Liver (tissue), 3 donors: Measurements from ENCODE around the gene DYNC1LI2.

Experiments used
- TF ChIP-seq, protein P1 (sequence below): fragments of 150-350 bp; IDR thresholded peaks from 2 replicates; pipeline ENCODE4 v1.5.1; 2017; ENCODE audit warnings: improper control_type of control experiment, low read depth, low read length; ENCODE audit not compliant: missing input control
- TF ChIP-seq, protein P2 (sequence below): IDR thresholded peaks from 2 replicates; pipeline ENCODE4 v1.6.1; 2016; ENCODE audit warnings: antibody characterized with exemption
- donor health status: healthy.
- donor health status: healthy.

DNA sequence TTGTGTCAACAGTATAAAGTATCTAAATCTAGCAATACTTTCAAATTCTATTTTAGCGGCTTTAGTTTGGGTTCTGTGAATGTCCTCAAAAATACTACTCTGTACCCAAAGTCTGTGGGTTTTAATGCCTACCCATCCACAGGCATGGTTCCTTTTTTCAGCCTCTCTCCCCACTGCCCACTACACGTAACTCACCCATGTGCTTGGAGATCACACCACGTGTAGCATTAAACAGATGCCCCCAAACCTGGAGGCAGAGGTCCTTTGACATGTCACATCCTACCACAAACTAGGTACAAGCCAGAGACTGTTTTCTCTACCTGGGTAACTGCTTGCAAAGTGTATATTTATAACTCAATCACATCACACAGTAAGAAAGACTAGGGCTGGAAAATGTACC, 5.4 kb downstream of the DYNC1LI2 start:
- TF ChIP-seq, protein P1, sequence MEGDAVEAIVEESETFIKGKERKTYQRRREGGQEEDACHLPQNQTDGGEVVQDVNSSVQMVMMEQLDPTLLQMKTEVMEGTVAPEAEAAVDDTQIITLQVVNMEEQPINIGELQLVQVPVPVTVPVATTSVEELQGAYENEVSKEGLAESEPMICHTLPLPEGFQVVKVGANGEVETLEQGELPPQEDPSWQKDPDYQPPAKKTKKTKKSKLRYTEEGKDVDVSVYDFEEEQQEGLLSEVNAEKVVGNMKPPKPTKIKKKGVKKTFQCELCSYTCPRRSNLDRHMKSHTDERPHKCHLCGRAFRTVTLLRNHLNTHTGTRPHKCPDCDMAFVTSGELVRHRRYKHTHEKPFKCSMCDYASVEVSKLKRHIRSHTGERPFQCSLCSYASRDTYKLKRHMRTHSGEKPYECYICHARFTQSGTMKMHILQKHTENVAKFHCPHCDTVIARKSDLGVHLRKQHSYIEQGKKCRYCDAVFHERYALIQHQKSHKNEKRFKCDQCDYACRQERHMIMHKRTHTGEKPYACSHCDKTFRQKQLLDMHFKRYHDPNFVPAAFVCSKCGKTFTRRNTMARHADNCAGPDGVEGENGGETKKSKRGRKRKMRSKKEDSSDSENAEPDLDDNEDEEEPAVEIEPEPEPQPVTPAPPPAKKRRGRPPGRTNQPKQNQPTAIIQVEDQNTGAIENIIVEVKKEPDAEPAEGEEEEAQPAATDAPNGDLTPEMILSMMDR: no peak
- TF ChIP-seq, protein P2, sequence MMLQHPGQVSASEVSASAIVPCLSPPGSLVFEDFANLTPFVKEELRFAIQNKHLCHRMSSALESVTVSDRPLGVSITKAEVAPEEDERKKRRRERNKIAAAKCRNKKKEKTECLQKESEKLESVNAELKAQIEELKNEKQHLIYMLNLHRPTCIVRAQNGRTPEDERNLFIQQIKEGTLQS: no peak
